Transverse colon (tissue), 4 donors: ENCODE results near the gene FRMD3. TPM values are rescaled to one million over a fixed set of nuclear protein-coding genes. Genes with fewer than 3 reads are reported as not detected.

Experiments used
- DNase-seq: peaks from one replicate; pipeline ENCODE4 v3.0.0-alpha.2; 2019
- H3K27ac ChIP-seq, 4 donors: fragments of 200-600 bp; sonication (generic); 2 replicates each; pipeline ENCODE4 v1.5.1; 2016 to 2018; ENCODE audit warnings: inconsistent platforms in 4 of 4
- H3K27me3 ChIP-seq: fragments of 200-600 bp; sonication (generic); 2 replicates; pipeline ENCODE4 v1.5.1; 2017; ENCODE audit warnings: inconsistent platforms
- H3K36me3 ChIP-seq, 4 donors: fragments of 200-600 bp; sonication (generic); 2 replicates each; pipeline ENCODE4 v1.5.1; 2017 to 2019; ENCODE audit warnings: inconsistent platforms in 4 of 4
- H3K4me1 ChIP-seq, 4 donors: fragments of 200-600 bp; sonication (generic); 2 replicates each; pipeline ENCODE4 v1.5.1; 2017 to 2020; ENCODE audit warnings: inconsistent platforms in 4 of 4
- H3K4me3 ChIP-seq, 4 donors: fragments of 200-600 bp; sonication (generic); 1 replicate in 1 of 4; 2 replicates in 3 of 4; pipeline versions ENCODE4 v1.5.1 to v1.6.1; 2017 to 2019; ENCODE audit warnings: inconsistent platforms in 4 of 4
- H3K9me3 ChIP-seq, 2 donors: fragments of 200-600 bp; sonication (generic); 2 replicates each; pipeline ENCODE4 v1.5.1; 2017 to 2019; ENCODE audit warnings: inconsistent platforms in 2 of 2
- EP300 ChIP-seq: sonication (generic); formaldehyde crosslinking; IDR thresholded peaks from one replicate; pipeline ENCODE4 v1.6.1; 2017; ENCODE audit warnings: antibody characterized with exemption, low read depth
- POLR2A ChIP-seq: fragments of 450-650 bp; IDR thresholded peaks from one replicate; pipeline ENCODE4 v1.6.1; 2016; ENCODE audit warnings: antibody characterized with exemption, mild to moderate bottlenecking, moderate library complexity
- POLR2AphosphoS5 ChIP-seq, 3 donors: sonication (generic); formaldehyde crosslinking; IDR thresholded peaks; one replicate each; pipeline ENCODE4 v1.6.1; 2016; ENCODE audit warnings: antibody characterized with exemption in 3 of 3
- WGBS, 2 donors: methylation state at CpG; one replicate each; pipeline ENCODE4 v1.1.5; 2018; ENCODE audit warnings: low coverage in 1 of 2; 5-methylcytosine and 5-hydroxymethylcytosine counted together
- in situ Hi-C, 4 donors: fragments of 200-750 bp; cut with MboI; loops; one replicate each; pipeline versions ENCODE4 v1.15.0 to v1.15.1; 2017; ENCODE audit warnings: low sequenced_read_pairs in 3 of 4, low pct_ligation_motif_present in 1 of 4, low pct_unique_long_range_greater_than_20kb in 1 of 4
- intact Hi-C: fragments of 100-400 bp; cut with DNase I; formaldehyde crosslinking; loops from one replicate; pipeline ENCODE4 v1.15.1; 2023; ENCODE audit warnings: low total_unique reads
- total RNA-seq, 4 donors: library from RNA; depleted of rRNA; stranded (reverse); fragments of >200 nt; gene quantifications; one replicate each; pipeline ENCODE4 v1.1.0, GENCODE V29; 2016
- TF ChIP-seq, protein P1 (sequence below), 5 experiments: fragments of 200-600 bp in 3 of 5; fragments of 450-650 bp in 2 of 5; sonication (generic) in 3 of 5; IDR thresholded peaks; 1 replicate in 2 of 5; 2 replicates in 3 of 5; pipeline ENCODE4 v1.5.1; 2016 to 2017; ENCODE audit warnings: antibody characterized with exemption in 5 of 5, inconsistent platforms in 3 of 5, mild to moderate bottlenecking in 2 of 5, moderate library complexity in 1 of 5

Gene FRMD3
- total RNA-seq, 4 donors from 2014 or later, result 5.8 to 37.0 (median 18.1) TPM

DNA sequence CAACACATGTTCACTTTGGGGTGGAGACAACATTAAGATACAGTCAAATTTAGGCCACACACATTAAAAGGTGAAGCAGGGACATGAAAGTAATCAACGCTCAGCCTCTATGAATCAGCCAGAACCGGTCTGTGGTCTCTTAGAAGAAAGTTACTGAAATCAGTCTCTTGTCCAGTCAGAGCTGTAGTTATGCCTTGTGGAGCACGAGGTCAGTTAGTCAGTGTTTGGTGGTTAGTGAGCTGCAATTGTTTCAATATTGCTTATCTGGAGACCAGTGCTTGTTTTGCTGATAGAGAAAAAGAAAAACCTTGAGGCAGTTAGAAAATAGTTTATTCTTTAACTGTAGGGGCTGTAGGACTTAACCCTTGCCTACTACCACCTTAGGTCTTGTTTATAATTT, 317.5 kb downstream of the FRMD3 start:
- Histone ChIP-seq H3K36me3 (no peaks in the 10 kb centered on the region), H3K4me3 (no peak overlapping the region), H3K27me3 (no peaks in the 10 kb centered on the region), H3K27ac (no peak overlapping the region), H3K9me3 (no peaks in the 10 kb centered on the region), H3K4me1 (peaks cover 0 to 4% (median 0%) of the 10 kb centered on the region in 4 donors)
- DNase-seq, result no peak
- in situ Hi-C loops (loop anchor here in 1 of 4 donors (25.0 kb wide), 1 partner anchor 367 kb away; no protein-coding TSS in a partner anchor), intact Hi-C loops (no loop called here)
- no peak for TF ChIP-seq POLR2A
- TF ChIP-seq, protein P1, sequence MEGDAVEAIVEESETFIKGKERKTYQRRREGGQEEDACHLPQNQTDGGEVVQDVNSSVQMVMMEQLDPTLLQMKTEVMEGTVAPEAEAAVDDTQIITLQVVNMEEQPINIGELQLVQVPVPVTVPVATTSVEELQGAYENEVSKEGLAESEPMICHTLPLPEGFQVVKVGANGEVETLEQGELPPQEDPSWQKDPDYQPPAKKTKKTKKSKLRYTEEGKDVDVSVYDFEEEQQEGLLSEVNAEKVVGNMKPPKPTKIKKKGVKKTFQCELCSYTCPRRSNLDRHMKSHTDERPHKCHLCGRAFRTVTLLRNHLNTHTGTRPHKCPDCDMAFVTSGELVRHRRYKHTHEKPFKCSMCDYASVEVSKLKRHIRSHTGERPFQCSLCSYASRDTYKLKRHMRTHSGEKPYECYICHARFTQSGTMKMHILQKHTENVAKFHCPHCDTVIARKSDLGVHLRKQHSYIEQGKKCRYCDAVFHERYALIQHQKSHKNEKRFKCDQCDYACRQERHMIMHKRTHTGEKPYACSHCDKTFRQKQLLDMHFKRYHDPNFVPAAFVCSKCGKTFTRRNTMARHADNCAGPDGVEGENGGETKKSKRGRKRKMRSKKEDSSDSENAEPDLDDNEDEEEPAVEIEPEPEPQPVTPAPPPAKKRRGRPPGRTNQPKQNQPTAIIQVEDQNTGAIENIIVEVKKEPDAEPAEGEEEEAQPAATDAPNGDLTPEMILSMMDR (IDR thresholded peaks at IDR 0.05), result no peak
- TF ChIP-seq EP300, result no peak
- no peak for TF ChIP-seq POLR2AphosphoS5 (IDR thresholded peaks at IDR 0.05)
- WGBS, 2 donors, result 37 to 41% methylated on average over 3 of the region's 3 CpGs

DNA sequence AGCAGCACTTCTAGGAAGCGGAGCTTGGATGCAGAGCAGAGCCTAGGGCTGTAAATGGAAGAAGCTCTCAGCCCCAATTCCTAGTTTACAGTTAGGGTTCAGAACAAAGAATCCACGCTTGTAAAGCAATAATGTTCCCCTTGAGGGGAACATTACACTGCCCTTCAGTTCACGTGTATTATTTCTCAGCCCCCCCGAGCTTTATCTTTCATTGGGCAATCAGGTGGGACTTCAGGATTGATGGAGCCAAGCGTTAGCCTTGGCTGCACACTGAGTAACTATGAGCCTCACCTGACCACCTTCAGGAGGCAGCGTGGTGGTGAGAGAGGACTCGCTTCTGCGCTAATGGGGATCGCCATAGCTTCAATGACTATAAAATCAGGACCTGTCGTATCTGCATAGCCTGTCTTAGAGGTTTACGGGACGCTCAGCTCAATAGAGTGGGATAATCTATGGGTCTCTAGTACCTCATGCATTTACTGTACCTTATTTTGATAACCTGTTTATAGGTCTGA, 318.2 kb downstream of the FRMD3 start:
- Histone ChIP-seq H3K27ac (peak overlapping the region; percentile 57 to 78 (median 68)), H3K9me3 (no peaks in the 10 kb centered on the region), H3K36me3 (no peaks in the 10 kb centered on the region), H3K27me3 (no peaks in the 10 kb centered on the region), H3K4me3 (peak overlapping the region; percentile 19 to 69 (median 46)), H3K4me1 (peaks cover 0 to 4% (median 0%) of the 10 kb centered on the region in 4 donors)
- no peak for DNase-seq
- intact Hi-C loops (no loop called here), in situ Hi-C loops (loop anchor here in 1 of 4 donors (25.0 kb wide), 1 partner anchor 367 kb away; no protein-coding TSS in a partner anchor)
- 49 to 58% methylated on average over 9 to 12 of the region's 12 CpGs for WGBS, 2 donors
- TF ChIP-seq POLR2AphosphoS5 (IDR thresholded peaks at IDR 0.05), result no peak
- TF ChIP-seq POLR2A, result no peak

DNA sequence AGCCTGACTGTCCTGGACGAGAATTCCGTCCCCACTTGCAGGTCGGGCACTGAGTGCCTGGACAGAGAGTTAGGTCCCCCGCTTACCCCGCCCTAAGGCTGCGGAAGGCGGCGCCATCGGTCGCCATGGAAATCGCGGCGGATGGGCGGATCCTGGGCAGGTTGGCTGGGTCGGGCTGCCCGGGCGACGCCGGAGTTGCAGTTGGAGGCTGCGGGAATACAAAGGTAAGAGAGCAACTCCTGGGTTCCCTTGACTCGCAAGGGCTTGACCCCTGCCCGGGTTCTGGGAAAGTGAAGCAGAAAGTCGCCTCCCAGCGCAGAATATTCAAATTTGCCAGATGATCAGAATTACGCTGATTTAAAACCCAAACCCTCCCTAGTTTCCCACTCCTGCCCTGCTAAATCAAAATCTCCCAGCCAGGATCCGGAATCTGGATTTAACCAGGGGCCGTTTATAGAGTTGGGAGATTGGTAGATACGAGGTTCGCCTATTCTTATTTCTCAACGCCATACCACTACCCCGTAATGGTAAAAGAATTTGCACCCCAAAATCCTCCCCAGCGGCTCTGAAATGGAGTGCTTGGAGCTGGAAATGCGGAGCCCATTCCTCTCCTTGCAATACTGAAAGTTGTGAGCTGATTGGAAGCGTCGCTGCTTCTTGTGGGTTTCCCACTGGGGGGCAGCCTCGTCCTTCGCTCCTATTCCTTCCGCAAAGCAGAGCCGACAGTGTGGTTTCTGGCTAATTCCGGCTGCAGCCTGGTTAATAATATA, 318.9 kb downstream of the FRMD3 start:
- TF ChIP-seq, protein P1 (IDR thresholded peaks at IDR 0.05), result peak in 2 of 5 experiments; percentile 40 to 46
- peak in 1 of 3 donors; percentile 10 for TF ChIP-seq POLR2AphosphoS5 (IDR thresholded peaks at IDR 0.05)
- TF ChIP-seq POLR2A, result no peak
- DNase-seq, result peak; percentile 73
- Histone ChIP-seq H3K27me3 (no peaks in the 10 kb centered on the region), H3K4me3 (peak overlapping the region; percentile 19 to 69 (median 46)), H3K36me3 (no peaks in the 10 kb centered on the region), H3K9me3 (no peaks in the 10 kb centered on the region), H3K27ac (peak overlapping the region; percentile 57 to 78 (median 68)), H3K4me1 (peaks cover 0 to 4% (median 0%) of the 10 kb centered on the region in 4 donors)
- 8 to 27% methylated on average over 3 to 40 of the region's 40 CpGs for WGBS, 2 donors
- intact Hi-C loops, result no loop called here
- in situ Hi-C loops, result loop anchor here in 1 of 4 donors (25.0 kb wide), 1 partner anchor 368 kb away; no protein-coding TSS in a partner anchor

DNA sequence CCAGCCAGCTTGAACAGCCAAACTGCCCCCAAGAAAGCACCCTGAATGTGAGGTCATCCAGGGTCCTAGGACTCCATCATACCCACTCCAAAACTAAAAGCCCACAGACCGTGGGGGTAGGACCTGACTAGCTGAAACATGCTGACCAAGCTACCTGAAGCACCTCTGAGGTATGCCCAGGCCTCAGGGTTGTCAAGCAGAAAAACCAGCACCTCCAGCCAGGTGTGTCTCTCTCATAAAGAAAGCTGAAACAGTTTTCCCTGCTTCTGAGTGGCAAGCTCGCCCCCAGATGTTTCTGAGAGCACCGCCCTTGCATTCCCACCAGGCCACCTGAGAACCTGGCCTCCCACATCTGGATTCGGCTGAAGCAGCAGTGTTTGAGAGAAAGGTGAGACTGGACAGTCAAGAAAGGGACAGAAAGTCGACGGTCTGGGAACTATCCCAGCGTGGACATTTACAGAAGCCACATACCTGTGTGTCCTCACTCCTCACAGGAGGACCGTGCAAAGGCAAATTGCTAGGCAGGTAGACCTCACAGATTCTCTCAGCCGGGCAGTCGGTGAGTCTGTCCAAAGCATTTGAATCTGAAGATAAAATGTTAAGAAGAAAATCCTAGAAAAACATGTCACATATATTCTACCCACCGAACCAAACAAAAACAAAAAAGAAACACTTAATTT, 319.6 kb downstream of the FRMD3 start:
- Histone ChIP-seq H3K27me3 (no peaks in the 10 kb centered on the region), H3K4me1 (peaks cover 0 to 4% (median 0%) of the 10 kb centered on the region in 4 donors), H3K27ac (no peak overlapping the region), H3K9me3 (no peaks in the 10 kb centered on the region), H3K4me3 (peak overlapping the region in 2 of 4 donors; percentile 43 to 69), H3K36me3 (no peaks in the 10 kb centered on the region)
- intact Hi-C loops (no loop called here), in situ Hi-C loops (loop anchor here in 1 of 4 donors (25.0 kb wide), 1 partner anchor 369 kb away; no protein-coding TSS in a partner anchor)
- TF ChIP-seq EP300, result no peak
- TF ChIP-seq POLR2A, result no peak
- TF ChIP-seq, protein P1 (IDR thresholded peaks at IDR 0.05), result no peak
- no peak for TF ChIP-seq POLR2AphosphoS5 (IDR thresholded peaks at IDR 0.05)
- 69 to 74% methylated on average over 7 to 11 of the region's 11 CpGs for WGBS, 2 donors
- no peak for DNase-seq
